Aorta (tissue), 5 donors: ENCODE results near the gene SLC35B1. TPM values are rescaled to one million over a fixed set of nuclear protein-coding genes. Genes with fewer than 3 reads are reported as not detected.

Experiments used
- ATAC-seq: fragments of 200-7000 bp; cut with Tn5 transposase; one replicate; pipeline ENCODE4 v1.9.1; 2022; ENCODE audit warnings: moderate library complexity; ENCODE audit not compliant: low FRiP score
- DNase-seq, 2 donors: peaks; one replicate each; pipeline ENCODE4 v3.0.0-alpha.2; 2020
- H3K27ac ChIP-seq, 2 donors: one replicate each; pipeline ENCODE4 v1.5.1; 2013; ENCODE audit warnings: low read length in 2 of 2, mild to moderate bottlenecking in 2 of 2, moderate library complexity in 2 of 2, control low read depth in 1 of 2, inconsistent platforms in 1 of 2, low read depth in 1 of 2
- H3K27me3 ChIP-seq, 2 donors: one replicate each; pipeline ENCODE4 v1.6.1; 2013; ENCODE audit warnings: control low read depth in 1 of 2, low read length in 1 of 2, mild to moderate bottlenecking in 1 of 2, moderate library complexity in 1 of 2; ENCODE audit not compliant: insufficient read depth in 2 of 2, control insufficient read depth in 1 of 2
- H3K36me3 ChIP-seq, 2 donors: one replicate each; pipeline ENCODE4 v1.6.1; 2013; ENCODE audit warnings: control low read depth in 1 of 2, low read length in 1 of 2, mild to moderate bottlenecking in 1 of 2; ENCODE audit not compliant: insufficient read depth in 2 of 2, control insufficient read depth in 1 of 2
- H3K4me1 ChIP-seq, 2 donors: one replicate each; pipeline ENCODE4 v1.6.1; 2013; ENCODE audit warnings: low read length in 2 of 2, control low read depth in 1 of 2, mild to moderate bottlenecking in 1 of 2, moderate library complexity in 1 of 2; ENCODE audit not compliant: insufficient read depth in 2 of 2, control insufficient read depth in 1 of 2
- H3K4me3 ChIP-seq, 2 donors: one replicate each; pipeline ENCODE4 v1.5.1; 2013; ENCODE audit warnings: low read length in 2 of 2, control low read depth in 1 of 2, mild to moderate bottlenecking in 1 of 2
- H3K9me3 ChIP-seq: one replicate; pipeline ENCODE4 v1.6.1; 2013; ENCODE audit warnings: mild to moderate bottlenecking, low read length; ENCODE audit not compliant: control insufficient read depth
- WGBS, 2 donors: extraction: QIAGEN DNeasy Blood & Tissue Kit; methylation state at CpG; one replicate each; pipeline ENCODE4 v1.1.7; 2013; 5-methylcytosine and 5-hydroxymethylcytosine counted together
- intact Hi-C, 2 donors: fragments of 100-400 bp; cut with DNase I; formaldehyde crosslinking; loops; one replicate each; pipeline versions ENCODE4 v1.14.2 to v1.15.0; 2022
- polyA plus RNA-seq, 2 donors: library from polyadenylated mRNA; stranded (reverse); fragments of 200-250 nt; gene quantifications; one replicate each; pipeline ENCODE4 v1.2.3, GENCODE V29; 2013
- total RNA-seq, 2 donors: library from RNA; stranded (reverse); fragmentation: NEBNext Ultra II Directional; extraction: Animal tissue kit (Norgen Biotek cat#: 25700); gene quantifications; one replicate each; pipeline ENCODE4 v1.2.1, GENCODE V29; 2021
- donor health status: healthy with polysubstance abuse.
- donor health status: Bipolar disorder and iron deficiency.
- donor health status: DM: no; HTN: no; CAD: no.
- donor health status: DM: no; HTN: no; CAD: no.
- donor health status: DM: yes; HTN: yes; CAD: no.

SLC35B1 gene
- total and polyA plus RNA-seq, 4 donors = 31.5 to 43.7 (median 35.3) TPM

GRCh38 chr17:49748791-49749190 is 41.0 kb upstream of the SLC35B1 start:
- no peak for ATAC-seq
- intact Hi-C loops = no loop called here
- DNase-seq = no peak
- H3K4me3 ChIP-seq = no peak overlapping the region
- no peaks in the 10 kb centered on the region for H3K4me1 ChIP-seq
- 94 to 97% methylated on average over 7 of the region's 7 CpGs for WGBS, 2 donors
- no peaks in the 10 kb centered on the region for H3K36me3 ChIP-seq
- H3K27ac ChIP-seq = no peak overlapping the region
- no peaks in the 10 kb centered on the region for H3K27me3 ChIP-seq
- H3K9me3 ChIP-seq = no peaks in the 10 kb centered on the region

DNA sequence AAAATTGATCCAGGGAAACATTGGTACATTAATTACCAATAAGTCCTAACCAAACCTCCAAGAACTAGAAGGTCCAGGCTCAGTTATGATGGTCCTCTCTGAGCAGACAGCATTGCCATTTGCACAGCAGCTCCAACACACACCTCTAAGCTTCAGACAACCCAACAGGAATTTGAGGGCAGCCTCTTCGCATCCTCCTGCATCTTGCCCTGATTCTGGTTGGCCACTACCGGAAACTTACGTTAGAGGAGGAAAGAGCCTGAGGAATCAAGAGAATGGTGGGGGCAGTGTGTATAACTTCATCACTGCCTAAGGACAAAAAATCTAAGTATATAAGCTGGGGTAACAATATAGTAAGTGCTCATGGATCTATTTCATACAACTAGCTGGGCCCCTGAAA is 40.5 kb upstream of the SLC35B1 start:
- ATAC-seq = no peak
- intact Hi-C loops = no loop called here
- Histone ChIP-seq H3K4me3 (no peak overlapping the region), H3K4me1 (no peaks in the 10 kb centered on the region), H3K36me3 (no peaks in the 10 kb centered on the region), H3K27ac (no peak overlapping the region), H3K9me3 (no peaks in the 10 kb centered on the region), H3K27me3 (no peaks in the 10 kb centered on the region)
- WGBS, 2 donors = 87 to 88% methylated on average over 3 of the region's 3 CpGs
- DNase-seq = no peak

DNA sequence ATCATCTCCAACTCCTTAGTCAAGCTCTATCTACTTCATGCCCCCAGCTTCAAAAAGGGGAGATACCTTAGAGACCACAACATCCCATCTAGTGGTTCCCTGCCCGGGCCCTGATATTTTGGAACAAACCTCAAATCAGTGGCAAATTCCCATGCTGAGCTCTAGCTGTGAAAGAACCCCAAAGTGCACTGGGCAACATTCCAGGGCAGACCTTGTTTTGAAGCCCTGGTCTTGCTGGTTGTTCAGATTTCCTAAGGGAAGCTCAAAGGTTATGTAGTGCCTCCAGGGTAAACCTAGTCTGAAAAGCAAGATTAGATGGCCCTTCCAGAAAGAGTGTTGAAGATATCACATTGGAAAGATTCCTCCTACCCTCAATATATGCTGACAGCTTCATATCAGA is 39.9 kb upstream of the SLC35B1 start:
- DNase-seq (no peak), ATAC-seq (no peak)
- WGBS, 2 donors = 87 to 90% methylated on average over 1 of the region's 1 CpG
- no peaks in the 10 kb centered on the region for H3K27me3 ChIP-seq
- H3K4me1 ChIP-seq = no peaks in the 10 kb centered on the region
- no peaks in the 10 kb centered on the region for H3K36me3 ChIP-seq
- H3K27ac ChIP-seq = no peak overlapping the region
- H3K4me3 ChIP-seq = no peak overlapping the region
- intact Hi-C loops = no loop called here
- no peaks in the 10 kb centered on the region for H3K9me3 ChIP-seq

- no peaks in the 10 kb centered on the region for H3K4me1 ChIP-seq
- H3K36me3 ChIP-seq = no peaks in the 10 kb centered on the region
- 91% methylated on average over 5 of the region's 5 CpGs for WGBS, 2 donors
- no peak for ATAC-seq
- no peaks in the 10 kb centered on the region for H3K9me3 ChIP-seq
- no peak for DNase-seq
- H3K27me3 ChIP-seq = no peaks in the 10 kb centered on the region
- no peak overlapping the region for H3K4me3 ChIP-seq
- H3K27ac ChIP-seq = no peak overlapping the region
- intact Hi-C loops = no loop called here
These were observed 39.2 kb upstream of the SLC35B1 start for GRCh38 chr17:49746791-49747490.

DNA sequence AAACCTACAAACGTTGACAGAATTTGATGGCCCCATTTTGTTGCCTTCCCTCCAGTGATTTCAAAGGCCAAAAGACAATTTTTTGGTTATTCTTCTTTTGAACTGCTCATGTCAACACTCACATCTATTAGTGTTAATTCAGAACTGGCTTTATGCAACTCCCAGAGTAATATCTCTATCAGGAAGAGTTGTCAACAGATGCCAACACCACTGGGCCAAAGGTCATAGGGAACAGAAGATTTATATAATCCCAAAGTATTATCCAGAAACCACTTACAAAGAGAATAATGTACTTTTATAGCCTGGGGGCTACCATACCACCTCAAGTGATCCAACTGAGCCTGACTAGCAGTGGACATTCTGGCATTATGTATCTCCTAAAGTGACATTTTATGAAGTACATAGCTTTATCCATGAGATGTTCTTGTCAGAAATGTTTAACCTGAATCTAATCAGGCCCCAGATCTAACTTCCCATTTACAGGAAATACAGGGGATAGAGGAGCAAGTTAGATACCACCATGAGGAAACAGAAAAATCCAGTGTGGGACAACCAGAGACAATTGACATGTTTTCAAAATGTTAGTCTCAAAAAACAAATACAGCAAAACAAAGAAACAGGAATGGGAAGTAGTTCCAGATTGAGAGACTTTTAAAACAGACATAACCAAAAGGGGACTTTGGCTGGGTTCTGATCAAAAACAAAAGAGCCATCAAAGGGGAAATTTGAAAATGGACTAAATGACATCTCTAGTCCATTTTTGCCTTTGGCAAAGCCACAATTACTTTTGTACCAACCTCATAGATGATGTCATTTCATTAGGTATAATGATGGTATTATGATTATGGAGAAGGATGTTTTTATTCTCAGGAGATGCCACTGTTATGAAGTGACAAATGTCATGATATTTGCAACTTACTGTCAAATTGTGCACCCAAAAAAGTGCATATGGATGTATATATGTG is 37.7 kb upstream of the SLC35B1 start:
- Histone ChIP-seq H3K27me3 (no peaks in the 10 kb centered on the region), H3K36me3 (no peaks in the 10 kb centered on the region), H3K9me3 (no peaks in the 10 kb centered on the region), H3K27ac (no peak overlapping the region), H3K4me3 (no peak overlapping the region), H3K4me1 (peaks cover 0 to 3% of the 10 kb centered on the region in 2 donors)
- no peak for DNase-seq
- ATAC-seq = no peak
- 83 to 86% methylated on average over 1 of the region's 1 CpG for WGBS, 2 donors
- intact Hi-C loops = no loop called here

- Histone ChIP-seq H3K9me3 (no peaks in the 10 kb centered on the region), H3K4me1 (peaks cover 3 to 4% of the 10 kb centered on the region in 2 donors), H3K27ac (peak overlapping the region; percentile 86 to 87), H3K36me3 (no peaks in the 10 kb centered on the region), H3K4me3 (no peak overlapping the region), H3K27me3 (no peaks in the 10 kb centered on the region)
- no peak for DNase-seq
- WGBS, 2 donors = 2 to 6% methylated on average over 1 of the region's 1 CpG
- intact Hi-C loops = loop anchor here in 1 of 2 donors (5.0 kb wide), 1 partner anchor 35 kb away; no protein-coding TSS in a partner anchor
- ATAC-seq = peak; percentile 52
These were observed 34.4 kb upstream of the SLC35B1 start for GRCh38 chr17:49742166-49742638.

DNA sequence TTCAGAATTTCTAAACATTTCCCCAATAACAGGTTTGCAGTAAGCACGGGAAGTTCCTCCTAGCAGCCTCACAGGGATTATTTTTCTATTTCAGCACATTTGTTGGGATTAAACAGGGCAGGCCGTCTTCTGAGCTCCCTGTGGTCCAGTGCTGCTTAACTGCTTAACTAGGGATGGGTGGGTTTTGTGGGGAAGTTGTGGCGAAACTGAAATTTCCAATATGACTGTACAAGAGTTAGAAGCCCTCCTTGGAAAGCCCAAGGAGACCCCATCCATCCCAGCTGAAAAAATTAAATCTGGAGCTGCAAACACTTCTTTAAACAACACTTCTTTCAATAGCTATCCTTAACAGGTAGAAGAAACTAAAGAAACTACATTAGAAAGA is 33.9 kb upstream of the SLC35B1 start:
- no peak for ATAC-seq
- Histone ChIP-seq H3K36me3 (no peaks in the 10 kb centered on the region), H3K4me3 (no peak overlapping the region), H3K9me3 (no peaks in the 10 kb centered on the region), H3K4me1 (peaks cover 3 to 4% of the 10 kb centered on the region in 2 donors), H3K27me3 (no peaks in the 10 kb centered on the region), H3K27ac (peak overlapping the region; percentile 86 to 93)
- intact Hi-C loops = loop anchor here in 1 of 2 donors (5.0 kb wide), 1 partner anchor 36 kb away; no protein-coding TSS in a partner anchor
- no peak for DNase-seq
- 28 to 32% methylated on average over 3 of the region's 3 CpGs for WGBS, 2 donors

DNA sequence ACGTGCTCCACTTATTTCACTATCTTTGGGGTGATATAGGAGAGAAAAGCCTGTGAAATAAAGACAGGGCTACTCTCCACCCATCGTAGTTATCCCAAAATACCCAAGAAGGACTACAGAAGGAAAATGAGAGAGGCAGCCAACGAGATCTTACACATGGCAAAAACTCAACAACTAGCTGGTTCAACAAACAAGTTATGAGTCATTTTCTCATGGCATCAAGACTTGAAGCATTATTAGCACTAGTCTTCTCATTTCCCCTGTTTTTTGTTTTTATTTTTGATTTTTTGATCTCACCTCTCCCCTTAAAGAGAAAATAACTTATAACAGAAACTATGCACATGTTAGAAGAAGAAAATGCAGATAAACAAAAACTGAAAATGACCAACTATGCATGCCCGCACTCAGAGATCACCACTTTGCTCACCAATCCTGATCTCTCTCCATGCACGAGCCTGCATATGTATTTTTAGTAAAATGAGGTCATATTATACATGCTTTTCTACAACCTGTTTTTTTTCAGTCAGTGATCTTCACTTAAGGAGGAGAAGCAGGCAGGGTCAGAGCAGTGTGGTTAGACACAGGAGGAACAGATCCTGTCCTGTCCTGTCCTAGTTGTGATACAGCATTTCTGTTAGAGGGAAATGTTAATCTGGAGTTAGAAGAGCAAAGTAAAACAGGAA is 33.4 kb upstream of the SLC35B1 start:
- Histone ChIP-seq H3K27me3 (no peaks in the 10 kb centered on the region), H3K4me1 (peaks cover 3 to 4% of the 10 kb centered on the region in 2 donors), H3K27ac (peak overlapping the region; percentile 97 to 99), H3K36me3 (no peaks in the 10 kb centered on the region), H3K4me3 (no peak overlapping the region), H3K9me3 (no peaks in the 10 kb centered on the region)
- no peak for DNase-seq
- intact Hi-C loops = loop anchor here in 1 of 2 donors (5.0 kb wide), 1 partner anchor 36 kb away; no protein-coding TSS in a partner anchor
- 1 to 4% methylated on average over 5 of the region's 5 CpGs for WGBS, 2 donors
- peak; percentile 83 for ATAC-seq
